NCI-H2171 (cell line): ENCODE data around the gene OPN1SW.
A peak's percentile ranks its signal among the peaks of the same experiment; 100 is the strongest.

Source experiments
- DNase-seq: peaks from one replicate; lab custom pipeline; 2025; lab: John Stamatoyannopoulos, UW

The OPN1SW gene

GRCh38 chr7:128775744-128776474, at the start of gene OPN1SW:
TSS of gene OPN1SW (minus strand) at chr7:128775794. CDS start at chr7:128775781, 13 bp downstream.
- DNase-seq: no peak

GRCh38 chr7:128821724-128822123, 46.1 kb upstream of the OPN1SW start:
- no peak for DNase-seq

GRCh38 chr7:128818694-128819093, 43.1 kb upstream of the OPN1SW start:
- DNase-seq: no peak

- DNase-seq: no peak
These were observed 39.8 kb upstream of the OPN1SW start for GRCh38 chr7:128815289-128815942.

GRCh38 chr7:128814499-128814898, 38.9 kb upstream of the OPN1SW start:
- peak; percentile 47 for DNase-seq

GRCh38 chr7:128812514-128813168, 37.0 kb upstream of the OPN1SW start:
- DNase-seq: no peak

- no peak for DNase-seq
These were observed 36.2 kb upstream of the OPN1SW start for GRCh38 chr7:128811631-128812430.

- DNase-seq: no peak
These were observed 35.4 kb upstream of the OPN1SW start for GRCh38 chr7:128810997-128811396.

GRCh38 chr7:128810473-128810872, 34.9 kb upstream of the OPN1SW start:
- no peak for DNase-seq

GRCh38 chr7:128809363-128809762, 33.8 kb upstream of the OPN1SW start:
- DNase-seq: no peak

- DNase-seq: no peak
These were observed 31.6 kb upstream of the OPN1SW start for GRCh38 chr7:128807191-128807590.

- DNase-seq: no peak
These were observed 29.6 kb upstream of the OPN1SW start for GRCh38 chr7:128805225-128805624.

GRCh38 chr7:128804484-128804883, 28.9 kb upstream of the OPN1SW start:
- DNase-seq: no peak

- DNase-seq: no peak
These were observed 26.2 kb upstream of the OPN1SW start for GRCh38 chr7:128801667-128802418.

GRCh38 chr7:128801003-128801402, 25.4 kb upstream of the OPN1SW start:
- DNase-seq: no peak

GRCh38 chr7:128800567-128800966, 25.0 kb upstream of the OPN1SW start:
- DNase-seq: no peak

- no peak for DNase-seq
These were observed 23.9 kb upstream of the OPN1SW start for GRCh38 chr7:128799451-128799850.

GRCh38 chr7:128796327-128796726, 20.7 kb upstream of the OPN1SW start:
- DNase-seq: no peak

- no peak for DNase-seq
These were observed 19.5 kb upstream of the OPN1SW start for GRCh38 chr7:128795129-128795528.

GRCh38 chr7:128794436-128794835, 18.8 kb upstream of the OPN1SW start:
- DNase-seq: no peak

GRCh38 chr7:128794020-128794419, 18.4 kb upstream of the OPN1SW start:
- DNase-seq: no peak

- no peak for DNase-seq
These were observed 17.6 kb upstream of the OPN1SW start for GRCh38 chr7:128793181-128793547.
